Measurements from ENCODE around the gene TOX3. TPM values are rescaled to one million over a fixed set of nuclear protein-coding genes. Genes with fewer than 3 reads are reported as not detected.
A peak's percentile ranks its signal among the peaks of the same experiment; 100 is the strongest.

Gene TOX3
- total RNA-seq, 1 experiment from 2014 or later, result not detected

DNA sequence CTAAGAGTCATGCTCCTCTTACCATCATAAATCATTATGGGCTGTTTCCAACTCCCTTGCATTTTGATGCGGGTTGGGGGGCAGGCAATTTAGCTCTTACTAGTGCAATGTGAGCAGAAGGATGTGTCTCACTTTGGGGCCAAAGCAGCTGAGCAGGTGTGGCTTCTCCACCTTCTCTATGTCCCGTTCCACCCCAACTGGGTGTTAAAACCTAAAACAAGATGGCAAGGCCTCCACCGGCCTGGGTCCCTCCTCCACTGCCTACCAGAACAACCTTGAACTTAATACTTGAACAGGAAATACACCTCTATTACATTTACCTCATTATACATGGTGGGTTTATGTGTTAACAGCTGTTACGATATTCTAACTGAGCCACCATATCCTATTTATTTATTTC is 52.8 kb downstream of the TOX3 start:
- DNase-seq (ENCODE audit: low read depth), result no peak

DNA sequence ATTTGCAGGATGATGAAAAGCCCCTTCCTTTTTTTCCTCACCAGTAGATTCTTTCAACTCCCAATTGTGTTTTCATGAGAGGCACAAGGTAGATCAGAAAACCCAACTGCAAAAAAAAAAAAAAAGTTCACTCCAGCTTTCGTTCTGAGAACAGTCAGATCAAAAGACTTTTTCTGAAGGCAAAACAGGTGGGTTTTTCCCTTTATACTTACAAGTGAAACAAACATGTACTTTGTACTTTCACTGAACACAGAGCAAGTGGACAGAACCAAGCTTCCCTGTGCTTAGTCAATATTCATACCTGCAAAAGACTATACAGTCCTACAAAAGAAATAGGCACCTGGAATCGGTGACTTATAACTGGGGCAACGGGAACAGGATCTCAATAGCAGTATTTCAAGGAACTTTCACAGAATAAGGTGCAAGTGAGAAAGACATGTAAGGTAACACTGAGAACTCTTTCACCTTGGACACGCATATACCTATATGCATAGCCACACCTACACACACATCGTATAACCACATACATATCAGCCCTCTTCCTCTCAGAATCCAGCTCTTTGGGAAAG is 54.1 kb downstream of the TOX3 start:
- DNase-seq (ENCODE audit: low read depth), result no peak

DNA sequence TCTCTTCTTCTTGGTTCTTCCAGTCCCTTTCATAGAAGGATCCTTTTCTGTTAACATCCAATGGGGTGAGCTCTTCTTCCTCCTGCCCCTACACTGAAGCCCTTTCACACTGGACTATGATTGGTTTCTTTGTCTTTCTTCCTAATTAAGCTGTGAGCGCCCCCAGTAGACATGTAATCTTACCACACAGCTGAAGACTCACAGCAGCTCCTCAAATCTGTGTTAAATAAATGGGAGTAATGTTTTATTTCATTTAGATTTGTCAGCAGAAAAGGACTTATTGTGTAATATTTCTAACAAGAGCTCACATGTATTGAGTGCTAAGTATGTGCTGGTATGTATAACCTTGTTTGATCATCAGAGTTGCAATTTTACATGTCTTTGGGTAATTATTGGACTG is 55.7 kb downstream of the TOX3 start:
- peak; percentile 18 for DNase-seq (ENCODE audit: low read depth)

DNA sequence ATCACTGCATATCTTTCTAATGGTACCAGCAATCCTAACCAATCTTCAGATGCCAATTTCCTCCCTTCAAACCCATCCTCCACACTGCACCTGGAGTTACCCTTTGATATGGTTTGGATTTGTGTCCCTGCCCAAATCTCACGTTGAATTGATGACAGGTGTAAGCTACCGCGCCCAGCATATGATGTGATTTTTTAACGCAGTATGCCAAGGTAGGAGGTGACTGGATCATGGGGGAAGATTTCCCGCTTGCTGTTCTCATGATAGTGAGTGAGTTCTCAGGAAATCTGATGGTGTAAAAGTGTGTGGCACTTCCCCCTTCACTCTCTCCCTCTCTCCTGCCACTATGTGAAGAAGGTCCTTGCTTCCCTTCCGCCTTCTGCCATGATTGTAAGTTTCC is 57.0 kb downstream of the TOX3 start:
- DNase-seq (ENCODE audit: low read depth), result no peak

DNA sequence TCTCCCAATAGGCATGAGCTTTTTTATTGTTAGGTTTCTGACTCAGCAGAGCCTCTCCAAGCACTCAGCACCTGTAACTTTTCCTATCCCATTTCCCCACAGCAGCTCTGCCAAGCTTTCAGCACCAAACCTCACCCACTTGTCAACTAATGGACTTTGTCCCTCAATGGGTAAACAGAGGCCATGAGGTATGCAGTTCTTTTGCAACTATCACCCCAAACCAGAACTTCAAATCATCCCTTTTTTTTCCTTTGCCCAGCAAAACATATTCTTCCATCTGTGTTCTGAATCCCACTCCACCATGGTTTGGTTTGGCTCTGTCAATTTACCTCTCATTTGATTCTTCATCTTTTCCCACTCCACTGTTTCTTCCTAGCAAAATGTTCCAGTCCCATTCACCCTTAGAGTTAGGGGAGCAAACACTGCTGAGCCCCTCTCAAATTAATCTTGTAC is 58.1 kb downstream of the TOX3 start:
- DNase-seq (ENCODE audit: low read depth), result no peak

DNA sequence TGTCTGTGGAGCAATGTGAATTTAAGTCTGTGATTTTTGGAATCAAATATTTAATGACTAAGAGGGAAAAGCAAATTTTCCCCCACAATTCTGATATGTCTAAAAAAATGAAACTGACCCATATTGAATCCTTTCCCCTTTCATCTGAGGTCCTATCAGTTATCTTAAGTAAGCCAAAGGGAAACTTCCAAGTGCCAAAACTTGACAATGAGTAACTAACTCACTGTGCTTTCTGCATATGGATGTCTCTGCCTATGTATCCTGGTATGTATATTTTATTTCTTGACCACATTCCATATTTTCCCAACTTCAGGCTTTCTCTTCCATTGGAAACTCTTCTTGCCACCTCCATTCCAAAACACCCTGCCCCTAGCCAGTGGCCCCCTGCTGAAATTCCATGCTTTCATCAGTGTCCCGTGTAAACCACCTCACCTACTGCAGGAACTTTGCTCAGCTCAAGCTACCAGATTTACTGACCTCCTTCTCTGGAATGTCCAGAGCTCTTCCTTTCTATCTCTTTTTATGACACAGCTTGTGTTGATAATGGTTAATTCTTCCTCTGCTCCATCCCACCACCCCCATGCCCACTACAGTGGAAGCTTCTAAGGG is 59.0 kb downstream of the TOX3 start:
- no peak for DNase-seq (ENCODE audit: low read depth)

DNA sequence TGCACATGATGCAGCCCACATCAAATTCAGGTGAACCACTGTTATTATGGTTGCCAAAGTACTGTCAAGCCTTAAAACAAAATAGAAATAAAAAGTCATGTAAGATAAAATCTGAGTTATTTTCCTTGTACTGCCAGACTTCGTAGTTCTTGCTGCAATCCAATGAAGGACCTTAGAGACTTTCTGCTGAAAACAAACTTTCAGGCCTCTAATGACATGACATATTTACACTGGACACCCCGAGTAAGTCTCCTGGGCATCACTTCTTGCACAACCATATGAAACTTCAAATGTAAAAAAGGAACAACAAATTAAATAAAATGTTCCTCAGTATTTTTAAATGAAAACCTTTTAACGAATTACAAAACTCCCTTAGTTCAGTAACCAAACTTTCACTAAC is 66.7 kb downstream of the TOX3 start:
- no peak for DNase-seq (ENCODE audit: low read depth)

DNA sequence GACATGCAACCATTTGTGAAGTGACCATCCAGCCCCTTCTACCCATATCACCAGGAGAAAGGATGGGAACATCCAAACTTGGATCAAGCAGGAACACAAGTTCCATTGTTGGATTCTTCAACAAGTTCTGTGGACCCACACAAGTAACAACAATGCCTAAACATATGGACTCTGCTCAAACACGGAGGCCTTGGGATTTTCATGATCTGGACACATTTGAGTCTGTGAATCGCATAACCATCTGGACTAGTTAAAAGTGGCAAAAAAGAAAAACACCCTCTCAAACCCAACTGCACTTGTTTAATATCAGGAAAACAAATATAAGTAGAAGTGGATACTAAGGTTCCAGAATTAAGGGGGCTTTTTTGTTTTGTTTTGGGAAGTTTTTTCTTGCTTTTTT is 70.8 kb downstream of the TOX3 start:
- DNase-seq (ENCODE audit: low read depth), result no peak

DNA sequence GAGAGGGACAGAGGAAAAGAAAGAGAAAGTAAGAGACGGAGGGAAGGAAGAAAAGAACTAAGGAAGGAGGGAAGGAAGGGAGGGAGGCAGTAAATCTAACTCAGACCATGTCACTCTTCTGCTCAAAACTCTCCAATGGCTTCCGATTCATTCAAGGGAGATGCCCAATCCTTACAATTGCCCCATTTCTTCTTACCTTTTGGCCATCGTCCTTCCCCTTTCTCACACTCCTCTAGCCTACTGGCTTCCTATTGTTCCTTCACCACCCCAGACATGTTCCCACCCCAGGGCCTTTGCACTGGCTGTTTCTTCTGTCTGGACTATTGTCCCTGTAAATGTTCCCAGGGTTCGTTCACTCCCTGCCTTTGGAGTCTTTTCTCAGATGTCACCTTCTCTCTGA is 72.3 kb downstream of the TOX3 start:
- no peak for DNase-seq (ENCODE audit: low read depth)

DNA sequence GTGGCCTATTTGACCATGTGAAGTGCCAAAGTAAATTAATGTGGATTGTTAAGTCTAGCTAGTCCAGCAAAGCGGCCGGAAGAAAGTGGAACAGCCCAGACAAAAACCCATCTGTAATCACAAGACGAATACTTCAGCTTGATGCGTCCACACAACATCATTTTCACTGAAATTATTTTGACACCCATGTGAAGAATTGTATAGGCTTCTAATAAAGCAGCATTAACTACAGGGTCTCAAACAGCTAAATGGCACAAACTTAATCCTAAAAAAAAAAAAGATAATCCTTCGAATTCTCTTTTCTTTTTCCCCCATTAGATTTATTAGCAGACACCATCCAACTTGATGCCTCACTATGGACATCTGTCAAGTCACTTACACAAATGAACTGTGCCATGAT is 73.8 kb downstream of the TOX3 start:
- no peak for DNase-seq (ENCODE audit: low read depth)

DNA sequence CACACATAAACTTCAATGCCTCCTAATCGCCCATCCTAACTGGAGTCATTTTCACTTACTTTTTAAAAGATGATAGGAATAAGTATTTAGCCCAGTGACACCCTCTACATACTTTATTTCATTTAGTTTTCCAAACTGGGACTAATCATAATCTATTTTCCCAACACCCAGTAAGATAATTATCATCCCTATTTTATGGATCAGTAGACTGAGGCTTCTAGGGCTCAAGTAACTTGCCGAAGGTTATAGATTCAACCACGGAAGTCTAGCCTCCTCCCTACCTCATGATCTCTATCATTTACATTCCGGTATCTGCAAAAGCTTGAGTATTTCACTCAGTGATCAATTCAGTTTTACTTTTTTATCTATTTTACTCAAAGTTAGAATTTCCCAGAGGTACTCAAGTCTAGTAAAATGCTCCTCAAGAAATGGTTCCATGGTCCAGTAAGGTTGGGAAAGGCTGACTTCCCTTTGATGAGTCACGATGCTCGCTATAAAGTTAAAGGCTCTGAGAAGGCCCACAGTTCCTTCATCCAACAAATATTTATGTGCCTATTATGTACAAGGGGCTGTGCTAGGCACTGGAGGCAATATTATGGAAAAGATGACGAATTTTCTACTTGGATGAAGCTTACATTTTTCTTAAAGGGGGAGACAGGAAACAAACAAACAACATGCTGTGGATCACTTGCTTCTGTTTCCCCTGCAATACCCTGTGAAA is 75.1 kb downstream of the TOX3 start:
- DNase-seq (ENCODE audit: low read depth), result peak; percentile 71

DNA sequence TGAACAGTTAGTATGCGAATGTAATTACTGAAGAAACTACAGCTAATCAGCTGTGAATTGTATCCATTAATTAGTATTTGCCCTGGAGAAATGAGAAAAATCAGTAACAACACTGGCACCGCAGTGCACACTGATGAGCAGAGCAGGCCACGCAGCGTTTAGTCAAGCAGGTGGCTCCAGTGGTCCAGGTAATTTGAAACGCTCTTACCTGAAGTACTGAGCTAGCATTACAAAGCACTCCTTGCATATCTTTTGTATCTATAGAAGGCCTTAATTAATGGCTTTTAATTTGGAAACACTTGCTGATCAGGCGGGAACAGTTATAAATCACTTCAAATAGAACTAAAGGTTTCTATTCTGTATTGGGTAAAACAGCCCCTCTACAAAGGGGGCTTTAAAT is 76.4 kb downstream of the TOX3 start:
- no peak for DNase-seq (ENCODE audit: low read depth)

DNA sequence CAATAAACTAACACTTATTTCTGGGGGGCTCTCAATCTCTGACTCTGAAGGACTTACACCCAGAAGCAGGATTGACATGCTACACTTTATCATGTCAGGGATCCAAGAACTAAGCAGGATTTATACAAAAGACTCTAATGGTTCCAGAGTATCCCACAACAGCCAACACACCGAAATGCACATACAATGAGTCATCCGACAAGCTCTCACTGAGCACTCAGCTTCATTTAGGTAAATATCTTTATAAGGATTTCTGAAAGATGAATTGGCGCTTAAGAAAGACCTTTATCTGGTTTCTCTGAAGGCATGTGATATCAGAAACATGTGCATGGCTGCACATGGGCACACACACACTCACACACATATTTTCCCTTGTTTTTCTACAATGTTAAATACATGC is 77.2 kb downstream of the TOX3 start:
- peak; percentile 66 for DNase-seq (ENCODE audit: low read depth)

DNA sequence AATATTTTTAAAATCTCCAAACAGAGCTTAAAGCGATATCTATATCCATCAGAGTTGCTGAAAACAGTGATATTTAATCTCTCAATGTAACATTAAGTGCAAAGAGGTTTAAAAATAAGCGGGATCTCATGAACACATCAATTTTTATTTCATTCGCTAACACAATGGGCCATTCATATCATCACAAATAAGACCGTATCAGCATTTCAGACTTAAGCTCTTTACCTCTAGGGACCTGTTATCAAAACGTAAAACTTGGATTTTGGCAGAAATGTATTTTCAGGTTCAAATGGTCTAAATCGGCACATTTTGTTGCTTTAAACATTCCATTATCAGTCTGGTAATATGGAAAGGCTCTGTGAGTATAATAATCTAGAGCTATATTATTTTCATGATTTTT is 77.9 kb downstream of the TOX3 start:
- DNase-seq (ENCODE audit: low read depth), result no peak

DNA sequence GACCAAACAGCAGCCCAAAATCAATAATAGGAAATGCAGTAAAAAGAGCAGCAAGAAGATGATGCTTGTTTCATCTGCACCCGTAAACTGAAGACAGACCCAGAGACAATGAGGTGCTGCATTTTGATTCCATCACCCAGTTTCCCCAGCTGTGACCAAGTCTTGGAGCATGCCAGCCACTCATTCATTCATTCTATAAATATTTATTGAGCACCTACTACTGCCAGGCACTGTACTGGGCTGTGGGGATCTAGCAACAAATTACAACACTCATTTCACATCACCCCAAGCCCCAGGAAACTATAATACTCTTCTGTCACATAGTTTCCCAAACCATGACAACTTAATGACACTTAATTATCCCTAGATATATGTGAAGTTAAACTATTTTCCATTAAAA is 79.2 kb downstream of the TOX3 start:
- no peak for DNase-seq (ENCODE audit: low read depth)

DNA sequence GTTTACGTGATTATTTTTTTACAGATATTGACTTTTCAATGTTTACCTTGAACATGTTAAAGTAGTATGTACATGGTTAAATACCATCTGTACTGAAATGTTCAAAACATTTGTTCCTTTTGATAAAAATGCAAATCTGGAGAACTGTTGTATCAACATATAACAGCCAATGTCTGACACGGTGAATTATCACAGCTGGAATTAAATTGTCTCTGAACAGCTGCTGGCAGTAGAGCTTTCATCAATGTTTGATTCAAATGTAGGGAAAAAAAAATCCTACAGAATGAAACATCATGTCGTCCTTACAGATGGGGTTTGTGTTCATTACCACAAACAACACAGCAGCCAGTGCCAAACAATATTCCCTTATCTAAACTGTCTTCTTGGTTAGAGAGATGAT is 79.9 kb downstream of the TOX3 start:
- no peak for DNase-seq (ENCODE audit: low read depth)

DNA sequence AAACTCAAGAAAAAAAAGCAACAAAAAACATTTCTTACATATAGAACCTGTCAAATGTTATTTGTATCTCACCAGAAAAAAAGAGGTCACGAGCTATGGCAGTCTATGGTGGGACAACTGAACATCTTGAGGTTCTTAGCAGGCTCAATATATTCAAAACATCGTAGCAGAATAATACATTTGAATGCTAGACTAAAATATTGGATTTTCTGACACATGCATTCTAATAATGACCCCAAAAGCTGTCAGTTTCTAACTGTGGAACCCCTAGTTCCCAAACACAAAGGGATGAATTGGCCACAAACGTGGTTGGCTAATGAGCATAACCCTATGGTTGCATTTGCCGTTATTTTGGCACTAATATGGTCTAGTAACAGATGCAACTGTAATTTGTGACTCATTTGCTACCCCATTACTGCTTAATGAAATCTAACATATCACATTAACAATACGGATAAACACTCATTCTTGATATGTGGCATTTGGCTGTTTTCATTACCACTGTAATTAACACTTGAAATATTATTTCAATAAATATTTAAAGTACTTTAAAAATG is 81.2 kb downstream of the TOX3 start:
- no peak for DNase-seq (ENCODE audit: low read depth)

DNA sequence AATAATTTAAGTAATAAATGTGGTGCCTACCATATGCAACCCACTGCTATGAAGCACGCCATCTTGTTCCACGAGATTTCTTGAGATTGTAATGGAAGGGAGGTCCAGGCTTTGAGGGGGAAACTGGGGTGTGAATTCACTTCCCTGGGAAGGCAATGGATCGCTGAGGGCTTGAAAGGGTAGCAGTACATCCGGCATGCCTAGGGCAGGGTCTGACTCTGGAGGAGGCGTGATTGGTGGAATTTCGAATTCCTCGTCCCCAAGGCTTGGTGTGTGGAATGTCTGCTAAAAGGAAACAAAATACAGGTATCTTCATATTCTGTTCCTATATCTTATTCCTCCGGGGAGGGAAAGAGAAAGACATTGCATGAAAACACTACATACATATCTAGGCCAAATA is 83.0 kb downstream of the TOX3 start:
- no peak for DNase-seq (ENCODE audit: low read depth)

DNA sequence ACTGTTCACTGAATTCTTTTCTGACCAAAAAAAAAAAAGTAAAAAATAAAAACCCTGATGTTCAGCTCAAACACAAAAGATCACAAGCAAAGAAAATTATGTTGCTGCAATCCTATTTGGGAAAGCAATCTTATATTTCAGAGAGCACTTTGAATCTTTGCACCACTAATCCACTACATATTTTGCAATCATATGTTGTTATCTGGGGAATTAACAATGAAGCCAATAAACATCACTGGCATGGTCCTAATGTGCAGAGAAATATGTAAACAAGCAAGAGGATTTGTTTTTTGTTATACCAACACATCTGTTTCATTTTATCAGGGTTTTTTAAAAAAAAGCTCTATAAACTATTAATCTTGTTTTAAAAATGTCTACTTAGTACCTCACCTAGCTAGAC is 84.1 kb downstream of the TOX3 start:
- DNase-seq (ENCODE audit: low read depth), result no peak

DNA sequence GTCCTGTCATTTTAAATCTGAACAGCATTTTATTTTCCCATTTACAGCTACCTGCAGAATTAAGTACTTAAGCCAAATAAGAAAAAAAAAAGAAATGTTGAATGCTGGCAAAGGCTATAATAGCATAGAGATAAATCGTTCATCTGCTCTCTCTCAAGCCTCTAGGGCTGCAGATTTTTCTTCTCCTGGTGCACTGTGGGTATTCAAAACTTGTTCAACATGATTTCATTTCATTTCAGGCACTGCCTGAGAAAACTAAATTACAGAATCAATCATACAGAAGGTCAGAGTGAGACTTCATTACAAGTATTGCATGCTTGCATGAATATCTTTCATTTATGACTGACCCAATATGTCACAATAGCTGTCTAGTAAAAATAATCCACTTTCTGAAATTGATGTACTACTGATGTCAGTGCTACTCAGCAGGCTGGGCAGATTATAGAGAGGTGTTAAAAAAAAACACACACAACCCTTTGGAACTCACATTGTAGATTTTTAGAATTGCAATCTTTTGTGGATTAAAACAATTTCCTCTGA is 86.2 kb downstream of the TOX3 start:
- DNase-seq (ENCODE audit: low read depth), result no peak

DNA sequence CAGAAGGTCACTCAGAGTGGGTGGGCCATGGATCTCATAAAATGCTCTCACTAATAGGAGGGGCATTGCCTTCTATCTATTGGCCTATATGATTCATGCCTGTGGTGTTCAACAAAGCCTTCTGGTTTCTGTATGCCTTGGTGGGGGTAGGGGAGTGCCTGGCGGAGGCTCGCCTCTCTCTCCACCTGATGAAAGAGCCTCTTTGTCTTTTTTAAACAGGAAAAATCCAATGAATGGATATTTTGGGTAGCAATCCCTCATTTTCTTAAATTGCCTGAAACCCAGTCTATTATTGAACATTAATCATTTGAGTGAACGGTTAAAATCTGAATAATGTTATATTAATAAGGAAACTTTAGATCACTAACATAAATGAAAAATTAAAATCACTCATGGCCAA is 90.6 kb downstream of the TOX3 start:
- peak; percentile 78 for DNase-seq (ENCODE audit: low read depth)

DNA sequence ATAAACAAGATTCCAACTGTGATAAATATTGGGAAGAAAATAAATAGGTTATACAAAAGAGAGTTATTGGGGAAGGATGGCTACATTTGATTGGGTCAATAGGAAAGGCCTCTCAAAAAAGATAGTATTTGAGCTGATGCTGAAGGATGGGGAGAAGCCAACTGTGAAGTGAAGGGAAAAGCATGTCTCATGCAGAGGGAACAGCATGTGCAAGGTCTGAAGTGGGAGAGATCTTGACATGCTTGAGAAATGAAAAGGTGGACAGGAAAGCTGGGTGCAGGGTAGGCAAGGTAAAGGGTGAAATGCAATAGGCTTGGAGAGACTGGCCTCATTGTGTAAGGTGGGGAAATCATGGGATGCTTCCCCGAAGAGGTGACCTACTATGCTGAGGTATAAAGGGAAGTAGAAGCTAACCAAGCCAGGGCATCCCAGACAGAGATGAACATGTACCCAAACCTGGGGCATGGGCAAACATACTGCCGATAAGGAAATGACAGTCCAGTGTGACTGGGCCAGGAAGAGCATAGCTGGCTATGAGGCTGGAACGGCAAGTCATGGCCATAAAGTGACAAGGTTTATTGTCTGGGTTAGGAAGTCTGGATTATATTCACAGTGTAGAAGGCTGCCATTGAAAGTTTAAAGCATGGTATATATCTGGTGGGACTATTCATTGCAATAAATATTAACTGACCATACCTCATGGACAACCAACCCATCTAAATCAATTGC is 91.2 kb downstream of the TOX3 start:
- no peak for DNase-seq (ENCODE audit: low read depth)

Data from HT1080 (cell line).